ENCODE measurements around the gene RAB31.
"Not testable (repeated sequence)": the region's sequence is repeated elsewhere in the genome, so short reads cannot be mapped to it uniquely, and the experiment has no call there.

RAB31 gene

GRCh38 chr18:9764011-9764481, 55.9 kb downstream of the RAB31 start:
- no peak for DNase-seq

- DNase-seq = no peak
Observed at GRCh38 chr18:9765501-9765900, 57.4 kb downstream of the RAB31 start.

GRCh38 chr18:9766076-9766481, 58.0 kb downstream of the RAB31 start:
- DNase-seq = no peak

- DNase-seq = no peak
Observed at GRCh38 chr18:9766740-9767139, 58.6 kb downstream of the RAB31 start.

DNA sequence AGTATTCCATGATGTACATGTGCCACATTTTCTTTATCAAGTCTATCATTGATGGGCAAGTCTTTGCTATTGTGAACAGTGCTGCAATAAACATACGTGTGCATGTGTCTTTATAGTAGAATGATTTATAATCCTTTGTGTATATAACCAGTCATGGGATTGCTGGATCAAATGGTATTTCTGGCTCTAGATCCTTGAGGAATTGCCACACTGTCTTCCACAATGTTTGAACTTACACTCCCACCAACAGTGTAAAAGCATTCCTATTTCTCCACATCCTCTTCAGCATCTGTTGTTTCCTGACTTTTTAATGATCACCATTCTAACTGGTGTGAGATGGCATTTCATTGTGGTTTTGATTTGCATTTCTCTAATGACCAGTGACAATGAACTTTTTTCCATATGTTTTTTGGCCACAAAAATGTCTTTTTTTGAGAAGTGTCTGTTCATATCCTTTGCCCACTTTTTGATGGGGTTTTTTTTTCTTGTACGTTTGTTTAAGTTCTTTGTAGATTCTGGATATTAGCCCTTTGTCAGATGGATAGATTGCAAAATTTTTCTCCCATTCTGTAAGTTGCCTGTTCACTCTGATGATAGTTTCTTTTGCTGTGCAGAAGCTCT, 60.1 kb downstream of the RAB31 start:
- not testable (repeated sequence) for DNase-seq

DNA sequence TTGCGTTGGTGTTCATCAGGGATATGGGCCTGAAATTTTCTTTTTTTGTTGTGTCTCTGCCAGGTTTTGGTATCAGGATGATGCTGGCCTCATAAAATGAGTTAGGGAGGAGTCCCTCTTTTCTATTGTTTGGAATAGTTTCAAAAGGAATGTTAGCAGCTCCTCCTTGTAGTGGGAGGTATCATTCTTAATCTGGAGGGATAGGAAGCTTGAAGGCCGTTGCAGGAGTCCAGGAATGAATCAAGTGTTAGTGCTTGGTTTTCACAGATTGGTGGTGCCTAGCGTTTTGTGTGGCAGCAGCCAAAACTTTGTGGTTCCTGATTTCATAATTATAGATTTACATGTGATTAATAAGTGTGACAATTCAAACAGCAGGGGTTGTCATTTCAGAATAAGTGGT, 62.0 kb downstream of the RAB31 start:
- not testable (repeated sequence) for DNase-seq

GRCh38 chr18:9771261-9771976, 63.3 kb downstream of the RAB31 start:
- peak; percentile 35 for DNase-seq

GRCh38 chr18:9771977-9772660, 64.0 kb downstream of the RAB31 start:
- DNase-seq = no peak

DNA sequence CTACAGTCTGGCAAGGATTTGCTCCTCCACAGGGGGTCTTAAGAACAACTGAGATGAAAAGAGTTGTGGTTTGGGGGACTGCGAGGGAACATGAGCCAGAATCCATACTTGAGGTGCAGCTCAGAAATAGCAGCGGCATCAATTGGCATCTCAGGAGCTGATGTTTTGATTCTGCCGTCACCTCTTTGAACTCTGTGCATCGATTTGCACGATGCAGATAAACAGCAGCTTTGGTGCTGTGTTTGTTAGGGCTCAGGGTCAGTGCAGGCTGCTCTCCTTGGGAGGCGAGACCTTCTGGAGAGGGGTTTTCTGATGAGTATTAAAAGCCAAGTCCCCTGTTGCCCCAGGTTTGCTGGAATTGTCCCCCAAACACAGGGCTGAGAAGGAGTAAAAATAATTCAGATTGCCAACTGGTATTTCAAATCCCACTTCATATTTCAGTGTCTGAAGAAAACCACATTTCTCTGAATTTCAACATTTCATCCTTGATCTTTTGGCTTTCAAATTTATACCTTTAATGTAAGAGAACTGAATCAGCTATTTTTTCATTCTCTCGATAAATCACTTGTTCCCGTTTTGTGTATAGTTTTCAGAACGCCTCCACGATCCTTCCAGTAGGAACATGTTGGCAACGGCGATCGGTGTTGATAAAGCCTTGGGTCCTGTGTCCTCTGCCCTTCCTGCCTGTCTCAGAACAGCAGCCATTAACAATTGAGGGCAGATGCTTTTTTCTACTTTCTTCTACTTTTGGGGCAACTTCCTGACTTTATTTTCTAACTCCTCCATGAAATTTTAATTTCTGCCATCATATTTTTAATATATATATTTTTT, 65.0 kb downstream of the RAB31 start:
- DNase-seq = no peak

DNA sequence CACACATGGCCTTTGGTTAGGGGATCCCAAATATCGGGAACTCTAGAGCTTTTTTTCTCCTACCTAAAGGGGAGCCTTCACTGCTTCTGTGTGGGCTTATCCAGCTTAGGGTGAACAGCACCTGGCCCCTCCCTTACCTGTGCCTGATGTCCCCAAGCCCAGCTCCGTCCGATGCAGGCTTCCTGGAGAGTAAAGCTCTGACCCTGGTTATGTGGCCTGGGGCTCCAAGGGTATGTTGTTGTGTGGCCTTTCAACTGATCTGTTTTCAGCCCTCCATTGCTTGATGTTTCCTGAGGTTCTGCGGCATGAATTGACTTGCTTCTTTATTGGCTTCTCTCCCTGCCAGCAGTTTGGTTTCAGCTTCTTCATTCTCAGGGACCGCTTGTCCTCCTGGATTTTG, 66.0 kb downstream of the RAB31 start:
- DNase-seq = no peak

GRCh38 chr18:9775178-9775577, 67.1 kb downstream of the RAB31 start:
- DNase-seq = no peak

DNA sequence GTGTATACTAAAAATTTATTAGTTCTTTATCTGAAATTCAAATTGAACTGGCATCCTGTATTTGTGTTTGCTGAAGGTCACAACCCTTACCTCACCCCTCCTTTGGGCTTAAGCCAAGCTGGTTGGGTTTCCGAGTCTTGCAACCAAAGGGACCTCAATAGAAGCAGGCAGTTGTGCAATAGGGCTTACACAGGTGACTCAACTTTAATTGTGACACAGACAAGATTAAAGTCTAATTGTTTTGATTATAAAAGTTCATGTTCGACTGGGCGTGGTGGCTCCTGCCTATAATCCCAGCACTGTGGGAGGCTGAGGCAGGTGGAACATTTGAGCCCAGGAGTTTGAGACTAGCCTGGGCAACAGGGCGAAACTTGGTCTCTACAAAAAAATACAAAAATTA, 71.5 kb downstream of the RAB31 start:
- DNase-seq = no peak

GRCh38 chr18:9782073-9782857, 74.2 kb downstream of the RAB31 start:
- no peak for DNase-seq

DNA sequence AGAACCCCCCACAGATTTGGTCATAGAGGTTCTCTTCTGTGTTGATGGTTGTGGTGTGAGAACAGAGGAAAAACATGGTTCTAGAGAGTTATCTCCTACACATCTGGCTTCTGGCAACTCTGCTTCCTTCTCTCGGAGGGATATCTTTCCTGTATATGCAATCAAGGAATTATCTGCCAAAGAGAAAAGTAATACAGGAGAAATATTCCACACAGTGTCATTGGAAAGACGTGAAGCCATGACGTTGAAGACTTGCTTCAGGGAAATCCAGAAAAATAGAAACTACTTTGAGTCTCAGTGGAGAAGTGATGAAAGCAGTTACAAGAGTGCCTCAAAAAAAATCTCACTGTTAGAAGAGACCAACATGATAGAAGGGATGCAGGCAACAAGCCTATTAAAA, 78.5 kb downstream of the RAB31 start:
- DNase-seq = no peak

GRCh38 chr18:9787036-9787435, 78.9 kb downstream of the RAB31 start:
- DNase-seq = no peak

- no peak for DNase-seq
Observed at GRCh38 chr18:9787712-9788111, 79.6 kb downstream of the RAB31 start.

DNA sequence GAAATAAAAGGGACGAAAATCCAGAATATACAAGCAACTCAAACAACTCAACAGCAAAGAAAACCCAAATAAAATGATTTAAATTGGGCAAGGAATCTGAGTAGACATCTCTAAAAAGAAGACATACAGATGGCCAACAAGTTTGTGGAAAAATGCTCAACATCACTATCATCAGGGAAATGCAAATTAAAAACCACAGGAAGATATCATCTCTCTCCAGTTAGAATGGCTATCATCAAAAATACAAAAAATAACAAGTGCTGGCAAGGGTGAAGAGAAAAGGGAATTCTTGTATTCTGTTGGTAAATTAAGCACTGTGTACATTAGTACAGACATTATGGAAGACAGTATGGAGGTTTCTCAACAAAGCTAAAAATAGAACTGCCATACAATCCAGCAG, 80.0 kb downstream of the RAB31 start:
- no peak for DNase-seq

- no peak for DNase-seq
Observed at GRCh38 chr18:9788860-9789259, 80.8 kb downstream of the RAB31 start.

GRCh38 chr18:9790261-9790660, 82.2 kb downstream of the RAB31 start:
- DNase-seq = no peak

GRCh38 chr18:9791991-9792390, 83.9 kb downstream of the RAB31 start:
- no peak for DNase-seq

- DNase-seq = no peak
Observed at GRCh38 chr18:9792565-9793245, 84.6 kb downstream of the RAB31 start.

DNA sequence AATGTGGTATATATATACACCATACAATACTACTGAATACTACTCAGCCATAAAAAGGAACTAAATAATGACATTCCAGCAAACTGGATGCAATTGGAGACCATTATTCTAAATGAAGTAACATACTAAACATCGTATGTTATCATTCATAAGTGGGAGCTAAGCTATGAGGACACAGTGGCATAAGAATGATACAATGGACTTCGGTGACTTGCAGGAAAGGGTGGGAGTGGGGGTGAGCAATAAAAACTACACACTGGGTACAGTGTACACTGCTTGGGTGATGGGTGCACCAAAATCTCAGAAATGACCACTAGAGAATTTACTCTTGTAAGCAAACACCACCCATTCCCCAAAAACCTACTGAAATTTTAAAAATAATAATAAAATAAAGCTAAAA, 87.9 kb downstream of the RAB31 start:
- no peak for DNase-seq
